T47D (cell line): ENCODE data around the gene CDHR1.
"Not testable (repeated sequence)": the region's sequence is repeated elsewhere in the genome, so short reads cannot be mapped to it uniquely, and the experiment has no call there.

Experiments used
- DNase-seq, 2 experiments: peaks; one replicate each; pipeline versions ENCODE4 v3.0.0 to v3.0.0-alpha.2; 2011 to 2012; ENCODE audit warnings: low read depth in 1 of 2, low spot score in 1 of 2
- JUND ChIP-seq: IDR thresholded peaks from 2 replicates; pipeline ENCODE4 v1.6.1; 2012; ENCODE audit warnings: low read depth
- in situ Hi-C: cut with HindIII; loops from 2 replicates; pipeline ENCODE4 v1.10.0; 2016; ENCODE audit warnings: low sequenced_read_pairs, low pct_unique_long_range_greater_than_20kb

CDHR1 gene

DNA sequence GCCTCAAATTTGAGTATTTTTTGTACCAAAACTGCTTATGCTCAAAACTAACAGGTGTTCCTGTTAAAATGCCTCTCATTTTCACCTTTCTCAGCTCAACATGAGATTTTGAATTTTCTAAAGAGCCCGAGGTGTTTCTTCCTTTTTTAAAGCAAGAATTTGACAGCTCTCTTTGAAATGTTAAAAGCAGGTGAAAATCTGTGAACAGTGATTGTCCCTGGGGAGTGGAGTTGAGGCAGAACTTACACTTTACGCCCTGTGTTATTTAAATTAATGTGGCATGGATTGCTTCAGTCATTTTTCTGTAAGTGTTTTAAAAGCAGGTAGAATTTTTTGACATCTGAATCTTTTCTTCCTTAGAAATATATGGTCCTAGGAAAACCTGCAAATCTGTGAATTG is 29.9 kb upstream of the CDHR1 start:
- DNase-seq, result no peak
- in situ Hi-C loops, result no loop called here

GRCh38 chr10:84166620-84167288 is 27.6 kb upstream of the CDHR1 start:
- DNase-seq, result no peak
- in situ Hi-C loops, result no loop called here
- TF ChIP-seq JUND, result no peak

More for the DNA sequence above, 29.9 kb upstream of the CDHR1 start:
- no peak for TF ChIP-seq JUND

DNA sequence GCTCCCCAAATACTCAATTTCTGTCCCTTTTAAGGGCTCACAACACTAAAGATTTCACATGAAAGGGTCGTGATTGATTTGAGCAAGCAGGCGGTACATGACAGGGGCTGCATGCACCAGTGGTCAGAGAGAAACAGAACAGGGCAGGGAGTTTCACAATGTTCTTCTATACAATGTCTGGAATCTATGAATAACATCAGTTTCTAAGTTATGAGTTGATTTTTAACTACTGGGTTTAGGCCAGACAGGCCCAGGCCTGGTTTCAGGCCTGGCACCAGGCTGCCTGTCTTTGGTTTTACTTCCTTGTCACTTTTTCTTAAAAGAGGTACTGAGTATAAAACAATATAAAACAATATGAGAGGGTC is 27.1 kb upstream of the CDHR1 start:
- DNase-seq, in situ Hi-C loops: not testable (repeated sequence)

GRCh38 chr10:84168382-84168781 is 26.0 kb upstream of the CDHR1 start:
- in situ Hi-C loops, DNase-seq: not testable (repeated sequence)

GRCh38 chr10:84171237-84171636 is 23.1 kb upstream of the CDHR1 start:
- in situ Hi-C loops, DNase-seq: not testable (repeated sequence)

DNA sequence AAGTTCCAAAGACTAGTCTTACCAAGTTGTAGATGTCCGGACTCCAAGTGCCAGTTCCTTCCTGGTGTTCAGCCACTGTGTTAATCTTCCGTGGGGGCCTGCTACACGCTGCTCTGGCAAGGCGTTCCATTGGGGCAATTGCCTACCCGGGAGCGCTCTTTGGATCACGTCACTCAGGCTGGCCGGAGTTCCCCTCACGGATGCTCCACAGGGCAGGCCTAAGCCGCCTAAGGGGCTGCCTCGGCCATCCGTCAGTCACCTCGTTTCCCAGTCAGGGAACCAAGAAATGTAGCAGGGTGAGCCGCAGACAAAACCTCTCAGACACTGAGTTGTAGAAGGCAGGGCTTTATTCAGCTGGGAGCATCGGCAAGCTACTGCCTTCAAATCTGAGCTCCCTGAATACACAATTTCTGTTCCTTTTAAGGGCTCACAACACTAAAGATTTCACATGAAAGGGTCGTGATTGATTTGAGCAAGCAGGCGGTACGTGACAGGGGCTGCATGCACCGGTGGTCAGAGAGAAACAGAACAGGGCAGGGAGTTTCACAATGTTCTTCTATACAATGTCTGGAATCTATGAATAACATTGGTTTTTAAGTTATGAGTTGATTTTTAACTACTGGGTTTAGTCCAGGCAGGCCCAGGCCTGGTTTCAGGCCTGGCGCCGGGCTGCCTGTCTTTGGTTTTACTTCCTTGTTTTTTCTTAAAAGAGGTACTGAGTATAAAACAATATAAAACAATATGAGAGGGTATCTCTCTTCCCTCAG is 22.5 kb upstream of the CDHR1 start:
- DNase-seq, in situ Hi-C loops: not testable (repeated sequence)

GRCh38 chr10:84172467-84173356 is 21.6 kb upstream of the CDHR1 start:
- no peak for TF ChIP-seq JUND
- in situ Hi-C loops, result no loop called here
- DNase-seq, result no peak

DNA sequence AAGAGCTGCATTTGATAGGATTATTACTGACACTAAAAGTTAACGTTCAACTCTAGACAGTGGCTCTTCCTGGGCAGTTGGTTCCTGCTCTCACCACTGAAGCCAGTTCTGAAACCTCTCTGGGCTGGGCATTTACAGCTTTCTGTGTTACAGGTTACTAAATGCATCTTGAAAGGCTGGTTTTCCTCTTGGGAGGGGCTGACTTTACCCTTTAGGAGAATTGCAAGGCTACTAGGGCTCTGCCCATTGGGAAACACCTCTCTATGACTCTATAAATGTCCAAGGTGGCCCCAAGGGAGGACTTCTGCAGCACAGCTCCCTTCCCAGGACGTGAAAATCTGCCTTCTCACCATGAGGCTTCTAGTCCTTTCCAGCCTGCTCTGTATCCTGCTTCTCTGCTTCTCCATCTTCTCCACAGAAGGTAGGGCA is 20.8 kb upstream of the CDHR1 start, which contains the start of gene GPR15LG:
Gene GPR15LG, plus strand, starts transcription at position 301 of the 429 bp plus-strand sequence. Its CDS starts 51 bp downstream, at position 352.
- no peak for TF ChIP-seq JUND
- in situ Hi-C loops, result no loop called here
- no peak for DNase-seq

GRCh38 chr10:84175436-84175835 is 18.9 kb upstream of the CDHR1 start:
- no peak for TF ChIP-seq JUND
- DNase-seq, result no peak
- in situ Hi-C loops, result no loop called here

DNA sequence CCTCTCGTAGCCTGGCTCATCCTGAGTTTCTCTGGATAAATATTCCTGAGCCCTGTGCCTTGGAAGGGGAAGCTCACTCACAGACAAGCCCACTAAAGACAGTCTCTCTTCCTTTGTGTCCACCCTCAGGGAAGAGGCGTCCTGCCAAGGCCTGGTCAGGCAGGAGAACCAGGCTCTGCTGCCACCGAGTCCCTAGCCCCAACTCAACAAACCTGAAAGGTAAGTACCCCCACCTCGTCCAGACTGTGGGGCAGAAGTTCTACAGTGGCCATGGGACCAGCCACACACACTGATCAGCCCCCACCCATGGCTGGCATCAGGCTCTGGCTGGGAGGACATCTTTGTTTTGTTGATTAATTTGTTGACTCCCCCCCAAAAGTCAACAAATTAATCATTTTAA is 18.0 kb upstream of the CDHR1 start:
- in situ Hi-C loops, result no loop called here
- DNase-seq, result no peak
- TF ChIP-seq JUND, result no peak

DNA sequence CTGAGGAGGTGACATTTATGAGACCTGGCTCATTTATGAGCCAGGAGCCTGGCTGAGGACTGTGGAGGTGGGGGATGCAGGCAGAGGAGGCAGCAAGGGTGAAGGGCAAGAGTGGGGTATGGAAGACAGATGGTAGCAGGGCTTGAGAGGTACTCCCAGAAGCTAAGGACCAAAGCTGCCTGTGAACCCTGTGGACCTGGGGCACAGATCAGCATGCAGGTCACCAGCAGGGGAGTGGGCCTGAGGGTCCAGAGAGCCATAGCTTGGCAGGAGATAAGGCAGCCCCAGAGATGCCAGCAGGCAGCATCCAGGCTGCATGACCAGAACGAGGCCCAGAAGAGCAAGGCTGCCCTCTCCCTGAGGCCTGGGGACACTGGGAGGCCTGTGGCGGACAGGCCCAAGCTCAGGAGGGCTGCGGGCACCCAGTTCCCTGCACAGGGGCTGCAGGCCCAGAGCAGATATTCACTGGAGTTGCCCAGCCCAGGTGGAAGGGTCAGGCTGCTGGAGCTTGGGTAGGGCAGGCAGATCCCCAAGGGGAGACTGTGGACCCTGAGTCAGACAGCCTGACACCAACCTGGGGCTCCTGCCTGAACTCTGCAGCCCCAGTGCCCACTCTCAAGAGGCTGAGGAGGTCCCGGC is 17.4 kb upstream of the CDHR1 start:
- no peak for DNase-seq
- TF ChIP-seq JUND, result no peak
- in situ Hi-C loops, result no loop called here

DNA sequence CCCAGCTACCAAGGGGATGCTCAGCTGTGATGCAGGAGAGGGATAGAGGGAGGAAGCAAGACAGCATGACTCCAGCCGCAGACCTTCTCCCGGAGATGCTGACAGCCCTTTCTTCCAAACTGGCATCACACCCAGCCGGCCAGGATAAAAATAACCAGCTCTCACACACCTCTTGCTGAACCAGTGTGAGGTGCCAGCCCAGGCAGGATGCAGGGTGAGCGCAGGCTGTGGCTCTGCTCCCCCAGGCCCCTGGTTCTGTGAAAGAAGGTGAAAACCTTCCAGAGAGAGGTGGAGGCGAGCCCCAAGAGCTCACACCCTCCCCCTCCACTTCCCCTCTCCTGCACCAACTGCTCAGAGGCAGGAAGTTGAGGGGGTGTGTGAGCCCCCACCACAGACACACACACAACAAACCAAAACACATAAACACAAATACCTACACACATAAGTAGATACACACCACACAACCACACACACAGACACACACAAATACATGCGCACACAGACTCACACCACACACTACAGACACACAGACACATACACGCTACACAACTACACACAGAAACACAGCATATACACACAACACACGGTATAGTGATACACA is 16.7 kb upstream of the CDHR1 start:
- in situ Hi-C loops, result no loop called here
- DNase-seq, result no peak
- TF ChIP-seq JUND, result no peak
